Smooth muscle cell (in vitro differentiated cells): ENCODE data around the gene CNTNAP2. TPM values are rescaled to one million over a fixed set of nuclear protein-coding genes. Genes with fewer than 3 reads are reported as not detected.

Experiments
- DNase-seq: peaks from one replicate; lab custom pipeline; 2025; ENCODE audit not compliant: unreplicated experiment; lab: John Stamatoyannopoulos, UW
- H2AFZ ChIP-seq: fragments of 200-600 bp; sonication (generic); 2 replicates; pipeline ENCODE4 v1.6.0; 2016; ENCODE audit warnings: antibody characterized with exemption, low read depth, mild to moderate bottlenecking
- H3F3A ChIP-seq: fragments of 200-600 bp; sonication (generic); 2 replicates; pipeline ENCODE4 v1.6.0; 2017; ENCODE audit warnings: antibody characterized with exemption, low read depth
- H3K27ac ChIP-seq: fragments of 200-600 bp; sonication (generic); 2 replicates; pipeline ENCODE4 v1.5.1; 2016; ENCODE audit warnings: low read depth, mild to moderate bottlenecking
- H3K27me3 ChIP-seq: fragments of 200-600 bp; sonication (generic); 2 replicates; pipeline ENCODE4 v1.6.1; 2016; ENCODE audit warnings: low read depth, mild to moderate bottlenecking
- H3K36me3 ChIP-seq: fragments of 200-600 bp; sonication (generic); 2 replicates; pipeline ENCODE4 v1.5.1; 2016; ENCODE audit warnings: low read depth
- H3K4me1 ChIP-seq: fragments of 200-600 bp; sonication (generic); 2 replicates; pipeline ENCODE4 v1.5.1; 2016; ENCODE audit warnings: low read depth
- H3K4me2 ChIP-seq: fragments of 200-600 bp; sonication (generic); 2 replicates; pipeline ENCODE4 v1.6.0; 2016; ENCODE audit warnings: mild to moderate bottlenecking
- H3K4me3 ChIP-seq: fragments of 200-600 bp; sonication (generic); 2 replicates; pipeline ENCODE4 v1.5.1; 2016; ENCODE audit warnings: mild to moderate bottlenecking
- H3K79me2 ChIP-seq: fragments of 200-600 bp; sonication (generic); 2 replicates; pipeline ENCODE4 v1.6.0; 2016; ENCODE audit warnings: low read depth, mild to moderate bottlenecking
- H3K9ac ChIP-seq: fragments of 200-600 bp; sonication (generic); 2 replicates; pipeline ENCODE4 v1.6.0; 2016; ENCODE audit warnings: low read depth
- H3K9me3 ChIP-seq: fragments of 200-600 bp; sonication (generic); replicated peaks from 2 replicates; pipeline ENCODE4 v1.5.1; 2016; ENCODE audit warnings: low read depth
- H4K20me1 ChIP-seq: fragments of 200-600 bp; sonication (generic); 2 replicates; pipeline ENCODE4 v1.6.0; 2016; ENCODE audit warnings: low read depth
- CTCF ChIP-seq: fragments of 200-600 bp; sonication (generic); IDR thresholded peaks from 2 replicates; pipeline ENCODE4 v1.5.1; 2017; ENCODE audit warnings: borderline replicate concordance, mild to moderate bottlenecking, antibody characterized with exemption; ENCODE audit not compliant: insufficient read depth, poor library complexity, severe bottlenecking
- WGBS: methylation state at CpG from one replicate; pipeline ENCODE4 v1.1.7; 2016; ENCODE audit warnings: low lambda C conversion rate; 5-methylcytosine and 5-hydroxymethylcytosine counted together
- polyA plus RNA-seq: library from polyadenylated mRNA; unstranded; fragments of >200 nt; fragmentation: Nextera tagmentation; extraction: Ambion mirVana; gene quantifications from 2 replicates; pipeline ENCODE4 v1.2.1, GENCODE V29; 2016
- total RNA-seq: library from RNA; depleted of rRNA; stranded (reverse); fragments of >200 nt; gene quantifications from 2 replicates; pipeline ENCODE4 v1.2.3, GENCODE V29; 2014

The CNTNAP2 gene
- total and polyA plus RNA-seq, 2 experiments from 2014 or later = 1.7 to 9.0 TPM

- Histone ChIP-seq H3K36me3 (no peaks in the 10 kb centered on the region), H3F3A (no peaks in the 10 kb centered on the region), H3K9ac (no peak overlapping the region), H3K79me2 (no peaks in the 10 kb centered on the region), H3K9me3 (no peaks in the 10 kb centered on the region), H3K27me3 (no peaks in the 10 kb centered on the region), H3K4me3 (no peak overlapping the region), H3K27ac (no peak overlapping the region), H2AFZ (no peak overlapping the region), H4K20me1 (no peaks in the 10 kb centered on the region), H3K4me2 (no peak overlapping the region), H3K4me1 (no peaks in the 10 kb centered on the region)
- no peak for TF ChIP-seq CTCF
- DNase-seq = no peak
- WGBS = 87% methylated on average over 6 of the region's 6 CpGs
Measured at GRCh38 chr7:146554556-146554955, 438.0 kb downstream of the CNTNAP2 start.

- no peaks in the 10 kb centered on the region for H3K79me2 ChIP-seq
- no peak for TF ChIP-seq CTCF
- H3K9me3 ChIP-seq = no peaks in the 10 kb centered on the region
- 81% methylated on average over 4 of the region's 4 CpGs for WGBS
- H3K27me3 ChIP-seq = no peaks in the 10 kb centered on the region
- H3K27ac ChIP-seq = no peak overlapping the region
- no peak overlapping the region for H3K4me3 ChIP-seq
- no peaks in the 10 kb centered on the region for H3K36me3 ChIP-seq
- H2AFZ ChIP-seq = no peak overlapping the region
- H3F3A ChIP-seq = no peaks in the 10 kb centered on the region
- no peaks in the 10 kb centered on the region for H4K20me1 ChIP-seq
- H3K4me1 ChIP-seq = no peaks in the 10 kb centered on the region
- no peak overlapping the region for H3K9ac ChIP-seq
- DNase-seq = no peak
- no peak overlapping the region for H3K4me2 ChIP-seq
Measured at GRCh38 chr7:146557971-146558469, 441.4 kb downstream of the CNTNAP2 start.

GRCh38 chr7:146565872-146566271 lies 449.3 kb downstream of the CNTNAP2 start:
- H3K27me3 ChIP-seq = peaks cover 2% of the 10 kb centered on the region
- no peaks in the 10 kb centered on the region for H3K36me3 ChIP-seq
- no peak overlapping the region for H3K9ac ChIP-seq
- H2AFZ ChIP-seq = no peak overlapping the region
- DNase-seq = no peak
- no peak for TF ChIP-seq CTCF
- no peaks in the 10 kb centered on the region for H3F3A ChIP-seq
- 78% methylated on average over 3 of the region's 3 CpGs for WGBS
- no peak overlapping the region for H3K27ac ChIP-seq
- no peaks in the 10 kb centered on the region for H3K9me3 ChIP-seq
- H3K4me3 ChIP-seq = no peak overlapping the region
- no peaks in the 10 kb centered on the region for H4K20me1 ChIP-seq
- no peaks in the 10 kb centered on the region for H3K79me2 ChIP-seq
- H3K4me2 ChIP-seq = no peak overlapping the region
- no peaks in the 10 kb centered on the region for H3K4me1 ChIP-seq

- H3K79me2 ChIP-seq = no peaks in the 10 kb centered on the region
- H3K4me3 ChIP-seq = no peak overlapping the region
- no peak overlapping the region for H3K27ac ChIP-seq
- no peaks in the 10 kb centered on the region for H4K20me1 ChIP-seq
- H3K4me1 ChIP-seq = no peaks in the 10 kb centered on the region
- H3K9ac ChIP-seq = no peak overlapping the region
- WGBS = 60% methylated on average over 2 of the region's 2 CpGs
- H2AFZ ChIP-seq = no peak overlapping the region
- H3K9me3 ChIP-seq = no peaks in the 10 kb centered on the region
- H3F3A ChIP-seq = no peaks in the 10 kb centered on the region
- TF ChIP-seq CTCF = no peak
- no peaks in the 10 kb centered on the region for H3K27me3 ChIP-seq
- no peak overlapping the region for H3K4me2 ChIP-seq
- no peak for DNase-seq
- no peaks in the 10 kb centered on the region for H3K36me3 ChIP-seq
Measured at GRCh38 chr7:146575903-146576302, 459.3 kb downstream of the CNTNAP2 start.
